GM12878 (cell line): ENCODE measurements around the gene SCAMP4. TPM values are rescaled to one million over a fixed set of nuclear protein-coding genes. Genes with fewer than 3 reads are reported as not detected.

Experiments
- ATAC-seq: fragments of 200-7000 bp; cut with Tn5 transposase; 3 replicates; pipeline ENCODE4 v1.9.1; 2020; ENCODE audit warnings: mild to moderate bottlenecking, moderate library complexity
- BruUV-seq: library from RNA; stranded (reverse); fragments of 400-500 nt; replicated peaks from 2 replicates; lab custom pipeline; 2021; lab: Mats Ljungman, UMichigan
- CTCF ChIA-PET: fragments of 300-600 bp; sonication (Branson Sonifier 250); formaldehyde crosslinking; extraction: SDS; loops from one replicate; lab custom pipeline; 2021; ENCODE audit warnings: inconsistent platforms; lab: Yijun Ruan, JAX
- POLR2A ChIA-PET: fragments of 350-600 bp; formaldehyde crosslinking; extraction: SDS; loops from one replicate; lab custom pipeline; 2021; ENCODE audit warnings: inconsistent platforms; lab: Charles Lee
- RAD21 ChIA-PET: fragments of 300-600 bp; sonication (Branson Sonifier 250); formaldehyde crosslinking; loops from one replicate; lab custom pipeline; 2023; ENCODE audit warnings: antibody characterized with exemption; ENCODE audit not compliant: unreplicated experiment; lab: Charles Lee
- SMC1A ChIA-PET: fragments of 300-600 bp; sonication (Branson Sonifier 250); formaldehyde crosslinking; loops from one replicate; lab custom pipeline; 2023; ENCODE audit not compliant: unreplicated experiment, uncharacterized antibody; lab: Charles Lee
- DNase-seq: peaks from one replicate; pipeline ENCODE4 v3.0.0-alpha.2; 2011; ENCODE audit warnings: low read depth, low spot score
- FAIRE-seq: peaks from 3 replicates; lab custom pipeline; 2011; peaks lifted over from hg19 to GRCh38; lab: Jason Lieb, UNC
- H2AFZ ChIP-seq: 2 replicates; pipeline ENCODE4 v1.6.0; 2011; ENCODE audit warnings: low read depth, low read length, control low read depth; ENCODE audit not compliant: control insufficient read depth
- H3K27ac ChIP-seq: 2 replicates; pipeline ENCODE4 v1.5.1; 2011; ENCODE audit warnings: control low read depth; ENCODE audit not compliant: control insufficient read depth, insufficient read depth
- H3K27me3 ChIP-seq, 2 experiments: replicated peaks in 1 of 2; 2 replicates each; pipeline versions ENCODE4 v1.6.0 to v1.6.1; 2011; ENCODE audit warnings: low read length in 1 of 2; ENCODE audit not compliant: control insufficient read depth in 2 of 2, insufficient read depth in 2 of 2
- H3K36me3 ChIP-seq, 2 experiments: 2 replicates each; pipeline ENCODE4 v1.5.1; 2011; ENCODE audit warnings: low read length in 1 of 2; ENCODE audit not compliant: control insufficient read depth in 2 of 2, insufficient read depth in 2 of 2
- H3K4me1 ChIP-seq: 2 replicates; pipeline ENCODE4 v1.6.1; 2011; ENCODE audit warnings: mild to moderate bottlenecking, low read length, moderate library complexity, mixed read lengths; ENCODE audit not compliant: control insufficient read depth, insufficient read depth
- H3K4me2 ChIP-seq: 2 replicates; pipeline ENCODE4 v1.6.0; 2011; ENCODE audit warnings: control low read depth; ENCODE audit not compliant: control insufficient read depth, insufficient read depth
- H3K4me3 ChIP-seq: fragments of 200-600 bp; sonication (generic); 2 replicates; pipeline ENCODE4 v1.5.1; 2016
- H3K79me2 ChIP-seq: 2 replicates; pipeline ENCODE4 v1.6.0; 2011; ENCODE audit warnings: low read length; ENCODE audit not compliant: control insufficient read depth, insufficient read depth
- H3K9ac ChIP-seq: 2 replicates; pipeline ENCODE4 v1.8.0; 2011; ENCODE audit warnings: low read length, control low read depth, mixed read lengths; ENCODE audit not compliant: control insufficient read depth, insufficient read depth
- H3K9me3 ChIP-seq: replicated peaks from 3 replicates; pipeline ENCODE4 v1.5.1; 2011; ENCODE audit warnings: mild to moderate bottlenecking, low read length; ENCODE audit not compliant: control insufficient read depth, insufficient read depth
- H4K20me1 ChIP-seq: 2 replicates; pipeline ENCODE4 v1.6.0; 2011; ENCODE audit not compliant: control insufficient read depth, insufficient read depth
- ASH2L ChIP-seq: fragments of 300-600, 200-600 bp; sonication (generic); IDR thresholded peaks from 2 replicates; pipeline ENCODE4 v1.6.1; 2017; ENCODE audit warnings: low read depth, mild to moderate bottlenecking, borderline replicate concordance
- CBX5 ChIP-seq: sonication (generic); IDR thresholded peaks from 2 replicates; pipeline ENCODE4 v1.6.1; 2016; ENCODE audit warnings: low read depth, moderate library complexity, mild to moderate bottlenecking, inconsistent platforms
- CHD1 ChIP-seq: IDR thresholded peaks from 2 replicates; pipeline ENCODE4 v1.6.1; 2012; ENCODE audit warnings: low read depth, low read length, improper control_type of control experiment
- CREM ChIP-seq: IDR thresholded peaks from 2 replicates; pipeline ENCODE4 v1.6.1; 2014; ENCODE audit warnings: antibody characterized with exemption, low read depth
- CTCF ChIP-seq, 3 experiments: IDR thresholded peaks in 2 of 3; conservative IDR thresholded peaks in 1 of 3; 2 replicates each; pipeline ENCODE4 v1.5.1; 2011; ENCODE audit warnings: low read depth in 3 of 3, low read length in 3 of 3, mild to moderate bottlenecking in 3 of 3, control low read depth in 2 of 3, moderate library complexity in 2 of 3, inconsistent platforms in 1 of 3, mixed read lengths in 1 of 3; ENCODE audit not compliant: control insufficient read depth in 2 of 3, insufficient read depth in 1 of 3; ENCODE audit errors: extremely low read depth in 1 of 3
- EP300 ChIP-seq, 2 experiments: fragments of 150-350 bp in 1 of 2; IDR thresholded peaks; 2 replicates each; pipeline ENCODE4 v1.6.1; 2011 to 2012; ENCODE audit warnings: low read depth in 2 of 2, low read length in 2 of 2, borderline replicate concordance in 1 of 2, improper control_type of control experiment in 1 of 2, inconsistent platforms in 1 of 2; ENCODE audit not compliant: control insufficient read depth in 1 of 2
- HDGF ChIP-seq: fragments of 450-650 bp; IDR thresholded peaks from 2 replicates; pipeline ENCODE4 v1.6.1; 2016; ENCODE audit warnings: antibody characterized with exemption
- IKZF1 ChIP-seq: fragments of 450-650 bp; conservative IDR thresholded peaks from 2 replicates; pipeline ENCODE4 v1.6.1; 2017; ENCODE audit warnings: antibody characterized with exemption, mild to moderate bottlenecking
- MLLT1 ChIP-seq: fragments of 450-650 bp; IDR thresholded peaks from 2 replicates; pipeline ENCODE4 v1.6.1; 2016; ENCODE audit warnings: mild to moderate bottlenecking
- NR2C1 ChIP-seq: fragments of 450-650 bp; IDR thresholded peaks from 2 replicates; pipeline ENCODE4 v1.6.1; 2017; ENCODE audit warnings: antibody characterized with exemption, mild to moderate bottlenecking, moderate library complexity
- POLR2A ChIP-seq: IDR thresholded peaks from 2 replicates; pipeline ENCODE4 v1.6.1; 2011; ENCODE audit warnings: low read depth, mild to moderate bottlenecking, low read length
- RAD51 ChIP-seq: fragments of 450-650 bp; IDR thresholded peaks from 2 replicates; pipeline ENCODE4 v1.6.1; 2016; ENCODE audit warnings: moderate library complexity, mild to moderate bottlenecking, inconsistent platforms
- RBBP5 ChIP-seq: fragments of 200-600 bp; sonication (generic); conservative IDR thresholded peaks from 2 replicates; pipeline ENCODE4 v1.6.1; 2016
- REST ChIP-seq: IDR thresholded peaks from 2 replicates; pipeline ENCODE4 v1.6.1; 2012; ENCODE audit warnings: mild to moderate bottlenecking, low read depth, low read length
- SMC3 ChIP-seq: IDR thresholded peaks from 2 replicates; pipeline ENCODE4 v1.6.1; 2011; ENCODE audit warnings: low read length, improper control_type of control experiment, borderline replicate concordance
- TCF12 ChIP-seq: IDR thresholded peaks from 2 replicates; pipeline ENCODE4 v1.6.1; 2011; ENCODE audit warnings: low read depth, mild to moderate bottlenecking, low read length
- WGBS: methylation state at CpG from one replicate; pipeline ENCODE4 v1.1.6; 2016; ENCODE audit warnings: low lambda C conversion rate; ENCODE audit not compliant: insufficient replicate concordance, insufficient coverage; ENCODE audit errors: missing lambda C conversion rate; 5-methylcytosine and 5-hydroxymethylcytosine counted together
- in situ Hi-C: fragments of 300-500 bp; cut with MboI; formaldehyde crosslinking; loops from 9 replicates; pipeline ENCODE4 v1.14.3; 2018; ENCODE audit warnings: mixed read lengths
- intact Hi-C: fragments of 100-400 bp; cut with micrococcal nuclease; formaldehyde crosslinking; loops from one replicate; pipeline ENCODE4 v1.14.2; 2022; ENCODE audit not compliant: unreplicated experiment
- polyA plus RNA-seq, 11 experiments: library from polyadenylated mRNA; depleted of rRNA in 4 of 11; unstranded in 6 of 11; stranded (reverse) in 5 of 11; fragments of >200 nt; fragmentation: Nextera tagmentation in 4 of 11; fragmentation: Illumina TruSeq in 1 of 11; extraction: Ambion mirVana in 4 of 11; extraction: Trizol in 1 of 11; gene quantifications; 1 replicate in 1 of 11; 2 replicates in 10 of 11; pipeline versions ENCODE4 v1.2.1 to v1.2.3, GENCODE V29; 2011 to 2016; ENCODE audit warnings: inconsistent platforms in 2 of 11, missing spikeins in 2 of 11, low read depth in 1 of 11
- total RNA-seq, 4 experiments: library from RNA; depleted of rRNA in 3 of 4; stranded (reverse); fragments of >200 nt in 3 of 4; fragmentation: Illumina TruSeq in 1 of 4; extraction: Trizol in 1 of 4; gene quantifications; 2 replicates each; pipeline versions ENCODE4 v1.2.1 to v1.2.3, GENCODE V29; 2013 to 2021

The SCAMP4 gene
- total and polyA plus RNA-seq, 10 of the 15 experiments (the other 5 are each of a cell fraction or from before 2014, with no cell fraction given): 0.63 to 34.7 (median 12.8) TPM

GRCh38 chr19:1864480-1865171, 40.6 kb upstream of the SCAMP4 start:
- Histone ChIP-seq H3K9ac (peak overlapping the region; percentile 96), H3K4me2 (peak overlapping the region; percentile 81), H3K9me3 (no peaks in the 10 kb centered on the region), H4K20me1 (peaks cover 6% of the 10 kb centered on the region; the same call in 1 of the 2 replicates), H3K27me3 (no peaks in the 10 kb centered on the region), H3K4me3 (peak overlapping the region; percentile 93), H2AFZ (peak overlapping the region; percentile 77; the same call in 1 of the 2 replicates), H3K4me1 (peaks cover 8% of the 10 kb centered on the region), H3K79me2 (peaks cover 38% of the 10 kb centered on the region), H3K36me3 (no peaks in the 10 kb centered on the region), H3K27ac (peak overlapping the region; percentile 95)
- ChIA-PET RAD21 (interaction anchor here (0.6 to 1.5 kb wide), 15 partner anchors 8 to 287 kb away, joined by 3 to 16 read pairs (median 4); partner anchors contain the start of gene AP3D1), CTCF (interaction anchor here (0.7 to 1.6 kb wide), 14 partner anchors 11 to 219 kb away, joined by 3 to 19 read pairs (median 4); partner anchors contain the start of genes ABHD17A and REXO1), SMC1A (interaction anchor here (1.0 to 2.5 kb wide), 3 partner anchors 10 to 39 kb away, joined by 4 to 9 read pairs (median 6); no protein-coding TSS in a partner anchor), POLR2A (interaction anchor here (0.6 to 2.0 kb wide), 10 partner anchors 10 to 406 kb away, joined by 3 to 11 read pairs (median 4); partner anchors contain the start of genes ABHD17A and MOB3A)
- peak; percentile 84 for ATAC-seq
- in situ Hi-C loops (loop anchor here (25.0 kb wide), 1 partner anchor 1498 kb away; the partner anchor contains the start of gene NFIC), intact Hi-C loops (loop anchor here (1.0 to 2.0 kb wide), 2 partner anchors 41 to 64 kb away; partner anchors contain the start of genes ADAT3 and SCAMP4)
- BruUV-seq: TSS peak; percentile 95
- FAIRE-seq: peak; percentile 88
- 1% methylated on average over 40 of the region's 52 CpGs for WGBS
- DNase-seq: no peak
- TF ChIP-seq IKZF1 (peak; percentile 61), RBBP5 (no peak), POLR2A (peak; percentile 56), CBX5 (no peak), CREM (no peak), NR2C1 (no peak), REST (no peak), RAD51 (no peak), MLLT1 (no peak), SMC3 (peak; percentile 49; the same call in 1 of the 2 replicates), ASH2L (0 out of 2 replicates have a peak, but pooled peaks have one; percentile 1), EP300 (IDR thresholded peaks at IDR 0.05; ENCODE audit: borderline replicate concordance in 1 of 2, control insufficient read depth in 1 of 2, low read depth in 2 of 2, low read length in 2 of 2) (0 out of 4 replicates have a peak, but pooled peaks of 1 of the 2 experiments have one; percentile 26), HDGF (peak; percentile 68; the same call in 1 of the 2 replicates), CHD1 (no peak), CTCF (IDR thresholded peaks at IDR 0.05 in 2 of 3, conservative IDR thresholded peaks at IDR 0.05 in 1 of 3; ENCODE audit: control insufficient read depth in 2 of 3, extremely low read depth in 1 of 3, insufficient read depth in 1 of 3, low read depth in 3 of 3, low read length in 3 of 3) (peak; percentile 70 to 82 (median 77)), TCF12 (peak; percentile 55; the same call in 1 of the 2 replicates)
